Fibroblast of upper back skin (primary cell): ENCODE data around the gene PKP1.

Source experiments
- DNase-seq: peaks from one replicate; pipeline ENCODE4 v3.0.0-alpha.2; 2013

The PKP1 gene

GRCh38 chr1:201282216-201282615 lies 1.1 kb upstream of the PKP1 start:
- DNase-seq = no peak

GRCh38 chr1:201283836-201284553 lies 689 bp downstream of the PKP1 start:
- DNase-seq = no peak

GRCh38 chr1:201284636-201285035 lies 1.3 kb downstream of the PKP1 start:
- DNase-seq = no peak

- DNase-seq = no peak
These were observed 2.5 kb downstream of the PKP1 start for GRCh38 chr1:201285846-201286245.

- DNase-seq = no peak
These were observed 3.1 kb downstream of the PKP1 start for GRCh38 chr1:201286445-201286844.

GRCh38 chr1:201288007-201288406 lies 4.7 kb downstream of the PKP1 start:
- no peak for DNase-seq

GRCh38 chr1:201288765-201289164 lies 5.5 kb downstream of the PKP1 start:
- no peak for DNase-seq

GRCh38 chr1:201290551-201290950 lies 7.2 kb downstream of the PKP1 start:
- DNase-seq = no peak

- no peak for DNase-seq
These were observed 8.6 kb downstream of the PKP1 start for GRCh38 chr1:201291916-201292315.

- DNase-seq = no peak
These were observed 11.6 kb downstream of the PKP1 start for GRCh38 chr1:201294876-201295275.

- DNase-seq = peak; percentile 64
These were observed 12.0 kb downstream of the PKP1 start for GRCh38 chr1:201295346-201295745.

- DNase-seq = peak; percentile 75
These were observed 12.6 kb downstream of the PKP1 start for GRCh38 chr1:201295861-201296260.

- DNase-seq = no peak
These were observed 13.0 kb downstream of the PKP1 start for GRCh38 chr1:201296352-201296751.

GRCh38 chr1:201298396-201299381 lies 15.4 kb downstream of the PKP1 start:
- DNase-seq = no peak

GRCh38 chr1:201299968-201300367 lies 16.7 kb downstream of the PKP1 start:
- no peak for DNase-seq

- no peak for DNase-seq
These were observed 17.3 kb downstream of the PKP1 start for GRCh38 chr1:201300641-201301040.

- DNase-seq = no peak
These were observed 19.2 kb downstream of the PKP1 start for GRCh38 chr1:201302163-201303152.

- DNase-seq = no peak
These were observed 20.8 kb downstream of the PKP1 start for GRCh38 chr1:201304126-201304525.

GRCh38 chr1:201305815-201306214 lies 22.5 kb downstream of the PKP1 start:
- no peak for DNase-seq

GRCh38 chr1:201307231-201307630 lies 23.9 kb downstream of the PKP1 start:
- no peak for DNase-seq

- no peak for DNase-seq
These were observed 24.6 kb downstream of the PKP1 start for GRCh38 chr1:201307760-201308499.

- DNase-seq = peak; percentile 45
These were observed 26.1 kb downstream of the PKP1 start for GRCh38 chr1:201309416-201309815.
